Sigmoid colon (tissue), 4 donors: ENCODE results near the gene EOLA2.

Experiments
- CTCF ChIP-seq, 4 experiments: fragments of 450-650 bp in 3 of 4; fragments of 200-600 bp in 1 of 4; IDR thresholded peaks; one replicate each; pipeline ENCODE4 v1.5.1; 2016 to 2019; ENCODE audit warnings: antibody characterized with exemption in 4 of 4, mild to moderate bottlenecking in 3 of 4, moderate library complexity in 2 of 4
- EP300 ChIP-seq, 4 donors: sonication (generic); formaldehyde crosslinking; IDR thresholded peaks; one replicate each; pipeline ENCODE4 v1.6.1; 2017; ENCODE audit warnings: antibody characterized with exemption in 4 of 4
- POLR2A ChIP-seq, 2 donors: fragments of 450-650 bp; IDR thresholded peaks; one replicate each; pipeline ENCODE4 v1.6.1; 2016; ENCODE audit warnings: antibody characterized with exemption in 2 of 2, mild to moderate bottlenecking in 2 of 2, moderate library complexity in 2 of 2
- POLR2AphosphoS5 ChIP-seq, 4 donors: sonication (generic); formaldehyde crosslinking; IDR thresholded peaks; one replicate each; pipeline ENCODE4 v1.6.1; 2017; ENCODE audit warnings: antibody characterized with exemption in 4 of 4

- TF ChIP-seq POLR2AphosphoS5 (IDR thresholded peaks at IDR 0.05): no peak
- peak in 3 of 4 experiments; percentile 27 to 48 (median 35) for TF ChIP-seq CTCF (IDR thresholded peaks at IDR 0.05)
- TF ChIP-seq POLR2A (IDR thresholded peaks at IDR 0.05): no peak
- TF ChIP-seq EP300 (IDR thresholded peaks at IDR 0.05): no peak
Measured at GRCh38 chrX:149962859-149963757, 24.8 kb upstream of the EOLA2 start.
